ENCODE results near the gene LDLRAD4.

- TF ChIP-seq POLR2A (IDR thresholded peaks at IDR 0.05; ENCODE audit: low read depth) (no peak), CTCF (IDR thresholded peaks at IDR 0.05) (no peak)
Observed at GRCh38 chr18:13624563-13625237, 406.1 kb downstream of the LDLRAD4 start.
